ENCODE results near the gene ATP13A3. TPM values are rescaled to one million over a fixed set of nuclear protein-coding genes. Genes with fewer than 3 reads are reported as not detected.

ATP13A3 gene
- total and polyA plus RNA-seq, 2 of the 4 experiments (the other 2 are of a cell fraction), result 48.1 to 154 TPM

GRCh38 chr3:194401868-194402329 lies 84.9 kb downstream of the ATP13A3 start (continued):
- TF ChIP-seq USF2 (IDR thresholded peaks at IDR 0.05; ENCODE audit: low read depth, low read length) (no peak), MAFK (IDR thresholded peaks at IDR 0.05; ENCODE audit: low read depth, low read length) (no peak), POLR2A (IDR thresholded peaks at IDR 0.05; ENCODE audit: low read depth, low read length) (no peak), BHLHE40 (IDR thresholded peaks at IDR 0.05; ENCODE audit: low read depth, low read length) (no peak), RAD21 (IDR thresholded peaks at IDR 0.05; ENCODE audit: low read length) (no peak)

GRCh38 chr3:194401346-194401745 lies 85.5 kb downstream of the ATP13A3 start:
- no peak overlapping the region for H3K23ac ChIP-seq (ENCODE audit: low read depth, low read length)
- H2BK5ac ChIP-seq (ENCODE audit: low read depth, low read length, poor library complexity, severe bottlenecking), result no peak overlapping the region
- H4K91ac ChIP-seq (ENCODE audit: insufficient read depth, low read depth, low read length), result no peak overlapping the region
- H2BK20ac ChIP-seq (ENCODE audit: low read depth, low read length), result no peak overlapping the region
- ChIA-PET POLR2A (ENCODE audit: unreplicated experiment) (interaction anchor here (0.6 kb wide), 1 partner anchor 62 kb away, joined by 5 read pairs; no protein-coding TSS in a partner anchor), CTCF (interaction anchor here (2.4 kb wide), 1 partner anchor 58 kb away, joined by 10 read pairs; no protein-coding TSS in a partner anchor)
- BruUV-seq (replicated peaks), result no TSS peak
- H3K56ac ChIP-seq (ENCODE audit: extremely low read depth, insufficient read depth, low read length), result no peak overlapping the region
- no peak overlapping the region for H2AK5ac ChIP-seq (ENCODE audit: low read depth, low read length)
- peaks cover 8% of the 10 kb centered on the region for H3K36me3 ChIP-seq (ENCODE audit: control insufficient read depth, insufficient read depth, low read length)
- no peak overlapping the region for H3K4me2 ChIP-seq (ENCODE audit: low read depth, low read length)
- H3K9me1 ChIP-seq (ENCODE audit: insufficient read depth, low read length), result no peaks in the 10 kb centered on the region
- no peak overlapping the region for H3K4ac ChIP-seq (ENCODE audit: low read depth, low read length)
- H3K18ac ChIP-seq (ENCODE audit: low read depth, low read length), result no peak overlapping the region
- WGBS, 2 experiments (ENCODE audit: extremely low coverage in 2 of 2, insufficient read length in 1 of 2), result 85% methylated on average over 4 of the region's 9 CpGs; no CpG with 5 or more reads in 1 of the 2 experiments
- H3K79me1 ChIP-seq (ENCODE audit: low read depth in 1 of 2, low read length in 2 of 2), result no peaks in the 10 kb centered on the region
- intact Hi-C loops (cut with micrococcal nuclease) (loop anchor here (10.0 kb wide), 1 partner anchor 267 kb away; the partner anchor contains the start of gene HES1), in situ Hi-C loops (cut with MboI; ENCODE audit: low sequenced_read_pairs) (no loop called here), dilution Hi-C loops (cut with HindIII; ENCODE audit: low sequenced_read_pairs, unreplicated experiment) (no loop called here)
- no peak overlapping the region for H2BK15ac ChIP-seq (ENCODE audit: low read depth, low read length)
- H2AK9ac ChIP-seq (replicated peaks; ENCODE audit: low read depth, low read length, poor library complexity), result no peak overlapping the region
- no peak overlapping the region for H3K27ac ChIP-seq (ENCODE audit: insufficient read depth, low read length)
- no peak for ATAC-seq (ENCODE audit: low read depth)
- H3K14ac ChIP-seq (replicated peaks; ENCODE audit: low read depth, low read length), result no peak overlapping the region
- no peak overlapping the region for H4K8ac ChIP-seq (ENCODE audit: low read depth in 2 of 2, low read length in 2 of 2)
- H3K9ac ChIP-seq (ENCODE audit: low read depth, low read length), result no peak overlapping the region
- H4K20me1 ChIP-seq (ENCODE audit: insufficient read depth, low read length), result no peaks in the 10 kb centered on the region; the same call in 1 of the 2 replicates
- no peak overlapping the region for H4K5ac ChIP-seq (ENCODE audit: low read depth, low read length)
- H3K4me1 ChIP-seq (ENCODE audit: control insufficient read depth, insufficient read depth, low read length), result peaks cover 5% of the 10 kb centered on the region; the same call in 1 of the 2 replicates
- no peak overlapping the region for H3K4me3 ChIP-seq (ENCODE audit: insufficient read depth, low read depth, low read length)
- no peak overlapping the region for H2AFZ ChIP-seq (replicated peaks; ENCODE audit: low read length, poor library complexity)
- H3K27me3 ChIP-seq (ENCODE audit: control insufficient read depth, insufficient read depth, low read length), result peaks cover 12% of the 10 kb centered on the region; the same call in 1 of the 2 replicates
- H3K9me3 ChIP-seq (ENCODE audit: control insufficient read depth, insufficient read depth, low read length), result no peaks in the 10 kb centered on the region; the same call in 1 of the 2 replicates
- H2BK120ac ChIP-seq (ENCODE audit: low read depth, low read length), result no peak overlapping the region
- no peak for DNase-seq
- no peak for TF ChIP-seq MAZ (IDR thresholded peaks at IDR 0.05; ENCODE audit: borderline replicate concordance, low read depth, low read length)
- no peak for TF ChIP-seq CHD1 (IDR thresholded peaks at IDR 0.05; ENCODE audit: low read depth, low read length)
- no peak for TF ChIP-seq NFE2L2 (IDR thresholded peaks at IDR 0.05; ENCODE audit: low read depth, low read length)
- no peak for TF ChIP-seq ELK1 (IDR thresholded peaks at IDR 0.05; ENCODE audit: borderline replicate concordance, low read depth, low read length)
- TF ChIP-seq CEBPB (IDR thresholded peaks at IDR 0.05; ENCODE audit: low read depth, low read length), result no peak
- TF ChIP-seq BHLHE40 (IDR thresholded peaks at IDR 0.05; ENCODE audit: low read depth, low read length), result no peak
- TF ChIP-seq RFX5 (IDR thresholded peaks at IDR 0.05; ENCODE audit: low read depth, low read length), result no peak
- no peak for TF ChIP-seq SMC3 (IDR thresholded peaks at IDR 0.05; ENCODE audit: low read depth, low read length)
- TF ChIP-seq USF2 (IDR thresholded peaks at IDR 0.05; ENCODE audit: low read depth, low read length), result no peak
- TF ChIP-seq POLR2A (IDR thresholded peaks at IDR 0.05; ENCODE audit: low read depth, low read length), result no peak
- TF ChIP-seq FOS (IDR thresholded peaks at IDR 0.05; ENCODE audit: low read depth, low read length), result no peak
- TF ChIP-seq RCOR1 (IDR thresholded peaks at IDR 0.05; ENCODE audit: insufficient replicate concordance, low read length), result no peak
- TF ChIP-seq MAFK (IDR thresholded peaks at IDR 0.05; ENCODE audit: low read depth, low read length), result no peak

Data from IMR-90 (cell line).